ENCODE results near the gene SLC36A1. TPM values are rescaled to one million over a fixed set of nuclear protein-coding genes. Genes with fewer than 3 reads are reported as not detected.

The SLC36A1 gene
- total RNA-seq, 1 experiment from 2014 or later = 7.4 TPM

GRCh38 chr5:151480384-151481293, 33.2 kb downstream of the SLC36A1 start:
- ATAC-seq (no peak), DNase-seq (ENCODE audit: low read depth, low spot score) (no peak)
- Histone ChIP-seq H2AFZ (ENCODE audit: low read depth, low read length, poor library complexity, severe bottlenecking) (no peak overlapping the region), H3K27me3 (ENCODE audit: insufficient read depth, low read length) (no peaks in the 10 kb centered on the region), H4K20me1 (ENCODE audit: insufficient read depth) (no peaks in the 10 kb centered on the region), H3K4me1 (ENCODE audit: control insufficient read depth in 1 of 2, insufficient read depth in 2 of 2, low read length in 2 of 2) (no peaks in the 10 kb centered on the region), H3K9me3 (ENCODE audit: control insufficient read depth in 1 of 2, insufficient read depth in 1 of 2, low read depth in 1 of 2, low read length in 2 of 2) (no peaks in the 10 kb centered on the region), H3K4me2 (ENCODE audit: low read length) (no peak overlapping the region), H3K9me2 (ENCODE audit: insufficient read depth) (no peaks in the 10 kb centered on the region), H3K36me3 (ENCODE audit: control insufficient read depth in 1 of 2, insufficient read depth in 2 of 2, low read length in 2 of 2) (0 out of 4 replicates have a peak, but pooled peaks cover 0 to 2% of the 10 kb centered on the region in 2 experiments), H3K4me3 (replicated peaks in 1 of 2; ENCODE audit: low read depth in 1 of 2, low read length in 2 of 2) (no peak overlapping the region), H3K9ac (ENCODE audit: low read length) (no peak overlapping the region), H3K79me2 (ENCODE audit: insufficient read depth, low read length) (no peaks in the 10 kb centered on the region), H3K27ac (ENCODE audit: low read depth, low read length) (no peak overlapping the region)
- ChIA-PET CTCF (no interaction called here), RAD21 (ENCODE audit: low non-redundant PET in 1 of 2, low total read pairs in 2 of 2, uncharacterized antibody in 2 of 2, unreplicated experiment in 2 of 2) (no interaction called here), POLR2A (no interaction called here)
- BruUV-seq (replicated peaks) = no TSS peak
- no peak for TF ChIP-seq CBX3 (IDR thresholded peaks at IDR 0.05; ENCODE audit: low read depth)
- no peak for TF ChIP-seq REST (IDR thresholded peaks at IDR 0.05; ENCODE audit: low read depth)
- TF ChIP-seq ELF1 (IDR thresholded peaks at IDR 0.05; ENCODE audit: borderline replicate concordance, low read depth) = no peak
- TF ChIP-seq JUND (IDR thresholded peaks at IDR 0.05) = no peak
- TF ChIP-seq EZH2 (IDR thresholded peaks at IDR 0.05) = no peak
- TF ChIP-seq ATF3 (IDR thresholded peaks at IDR 0.05) = no peak
- no peak for TF ChIP-seq CEBPB (IDR thresholded peaks at IDR 0.05; ENCODE audit: low read depth)
- no peak for TF ChIP-seq ZNF274 (IDR thresholded peaks at IDR 0.05; ENCODE audit: low read depth, low read length)
- no peak for TF ChIP-seq SRF (IDR thresholded peaks at IDR 0.05; ENCODE audit: low read depth)
- no peak for TF ChIP-seq EGR1 (IDR thresholded peaks at IDR 0.05; ENCODE audit: low read depth)
- TF ChIP-seq TCF7L2 (IDR thresholded peaks at IDR 0.05; ENCODE audit: borderline replicate concordance, extremely low read depth, insufficient read depth, insufficient read length) = no peak
- no peak for TF ChIP-seq EZH2phosphoT487 (IDR thresholded peaks at IDR 0.05; ENCODE audit: borderline replicate concordance)
- no peak for TF ChIP-seq YY1 (IDR thresholded peaks at IDR 0.05; ENCODE audit: extremely low read depth, insufficient replicate concordance, low read depth, low read length)
- TF ChIP-seq CTCF (IDR thresholded peaks at IDR 0.05 in 2 of 3, conservative IDR thresholded peaks at IDR 0.05 in 1 of 3; ENCODE audit: borderline replicate concordance in 1 of 3, insufficient read depth in 1 of 3, low read depth in 2 of 3, low read length in 2 of 3) = no peak
- no peak for TF ChIP-seq POLR2A (IDR thresholded peaks at IDR 0.05; ENCODE audit: borderline replicate concordance, extremely low read depth, insufficient read depth, insufficient read length)
- intact Hi-C loops (cut with micrococcal nuclease) = no loop called here

Measured in HCT116 (cell line).